ENCODE results near the gene LIAS.

DNA sequence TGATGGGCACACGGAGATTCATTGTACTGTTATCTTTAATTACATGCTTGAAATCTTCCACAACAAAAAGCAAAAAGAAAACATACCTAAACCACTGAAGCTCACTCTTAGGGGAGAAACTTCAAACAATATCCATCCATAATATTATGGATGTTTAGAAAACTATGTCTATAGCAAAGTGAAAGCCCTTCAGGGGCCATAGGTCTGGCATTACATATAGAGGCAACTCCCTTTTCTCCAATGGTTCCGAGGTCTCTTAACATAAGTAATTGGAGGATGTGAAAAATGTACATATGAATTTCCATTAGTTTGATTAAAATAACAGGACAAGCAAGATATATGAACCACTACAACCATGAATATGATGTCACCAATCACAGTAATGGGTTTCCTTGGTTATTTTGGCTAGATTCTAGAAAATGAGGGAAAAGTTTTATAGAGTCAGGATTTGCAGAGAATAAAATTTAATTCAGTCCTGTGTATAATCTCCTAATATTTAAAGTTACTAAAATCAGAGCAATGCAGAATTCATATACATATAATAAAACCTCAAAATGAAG is 57.6 kb downstream of the LIAS start:
- no peak for TF ChIP-seq POLR2A (IDR thresholded peaks at IDR 0.05)
- TF ChIP-seq, protein P1, sequence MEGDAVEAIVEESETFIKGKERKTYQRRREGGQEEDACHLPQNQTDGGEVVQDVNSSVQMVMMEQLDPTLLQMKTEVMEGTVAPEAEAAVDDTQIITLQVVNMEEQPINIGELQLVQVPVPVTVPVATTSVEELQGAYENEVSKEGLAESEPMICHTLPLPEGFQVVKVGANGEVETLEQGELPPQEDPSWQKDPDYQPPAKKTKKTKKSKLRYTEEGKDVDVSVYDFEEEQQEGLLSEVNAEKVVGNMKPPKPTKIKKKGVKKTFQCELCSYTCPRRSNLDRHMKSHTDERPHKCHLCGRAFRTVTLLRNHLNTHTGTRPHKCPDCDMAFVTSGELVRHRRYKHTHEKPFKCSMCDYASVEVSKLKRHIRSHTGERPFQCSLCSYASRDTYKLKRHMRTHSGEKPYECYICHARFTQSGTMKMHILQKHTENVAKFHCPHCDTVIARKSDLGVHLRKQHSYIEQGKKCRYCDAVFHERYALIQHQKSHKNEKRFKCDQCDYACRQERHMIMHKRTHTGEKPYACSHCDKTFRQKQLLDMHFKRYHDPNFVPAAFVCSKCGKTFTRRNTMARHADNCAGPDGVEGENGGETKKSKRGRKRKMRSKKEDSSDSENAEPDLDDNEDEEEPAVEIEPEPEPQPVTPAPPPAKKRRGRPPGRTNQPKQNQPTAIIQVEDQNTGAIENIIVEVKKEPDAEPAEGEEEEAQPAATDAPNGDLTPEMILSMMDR (IDR thresholded peaks at IDR 0.05): no peak

All from testis (tissue), 2 donors.